HG02885 (cell line): ENCODE measurements around the gene RNF145.
"Not testable (repeated sequence)": the region's sequence is repeated elsewhere in the genome, so short reads cannot be mapped to it uniquely, and the experiment has no call there.

Experiments used
- ATAC-seq: cut with Tn5 transposase; IDR thresholded peaks from one replicate; pipeline ENCODE4 v1.9.1; 2021; ENCODE audit warnings: mild to moderate bottlenecking; ENCODE audit not compliant: unreplicated experiment, poor library complexity

Gene RNF145

GRCh38 chr5:159163027-159163700 lies 46.2 kb downstream of the RNF145 start:
- no peak for ATAC-seq

- no peak for ATAC-seq
These were observed 47.8 kb downstream of the RNF145 start for GRCh38 chr5:159161361-159162214.

GRCh38 chr5:159158553-159159091 lies 50.7 kb downstream of the RNF145 start:
- ATAC-seq, result not testable (repeated sequence)

- no peak for ATAC-seq
These were observed 51.8 kb downstream of the RNF145 start for GRCh38 chr5:159157552-159157951.

- ATAC-seq, result peak; percentile 74
These were observed 52.7 kb downstream of the RNF145 start for GRCh38 chr5:159156426-159157238.

GRCh38 chr5:159155960-159156359 lies 53.4 kb downstream of the RNF145 start:
- ATAC-seq, result no peak

- no peak for ATAC-seq
These were observed 56.5 kb downstream of the RNF145 start for GRCh38 chr5:159152876-159153275.

- no peak for ATAC-seq
These were observed 60.3 kb downstream of the RNF145 start for GRCh38 chr5:159149085-159149484.

DNA sequence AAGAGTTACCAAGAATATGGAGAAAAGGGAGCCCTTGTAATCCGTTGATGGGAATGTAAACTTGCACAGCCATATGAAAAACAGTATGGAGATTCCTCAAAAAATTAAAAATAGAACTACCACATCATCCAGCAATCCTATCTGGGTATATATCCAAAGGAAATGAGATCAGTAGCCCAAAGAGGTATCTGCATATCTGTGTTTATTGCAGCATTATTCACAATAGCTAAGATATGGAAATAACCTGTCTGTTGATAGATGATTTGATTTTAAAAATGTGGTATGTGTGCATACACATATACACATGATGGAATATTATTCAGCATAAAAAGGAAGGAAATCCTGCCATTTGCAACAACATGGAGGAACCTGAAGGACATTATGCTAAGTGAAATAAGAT lies 61.4 kb downstream of the RNF145 start:
- no peak for ATAC-seq

- ATAC-seq, result no peak
These were observed 62.5 kb downstream of the RNF145 start for GRCh38 chr5:159146839-159147238.

GRCh38 chr5:159145160-159145559 lies 64.2 kb downstream of the RNF145 start:
- ATAC-seq, result not testable (repeated sequence)

DNA sequence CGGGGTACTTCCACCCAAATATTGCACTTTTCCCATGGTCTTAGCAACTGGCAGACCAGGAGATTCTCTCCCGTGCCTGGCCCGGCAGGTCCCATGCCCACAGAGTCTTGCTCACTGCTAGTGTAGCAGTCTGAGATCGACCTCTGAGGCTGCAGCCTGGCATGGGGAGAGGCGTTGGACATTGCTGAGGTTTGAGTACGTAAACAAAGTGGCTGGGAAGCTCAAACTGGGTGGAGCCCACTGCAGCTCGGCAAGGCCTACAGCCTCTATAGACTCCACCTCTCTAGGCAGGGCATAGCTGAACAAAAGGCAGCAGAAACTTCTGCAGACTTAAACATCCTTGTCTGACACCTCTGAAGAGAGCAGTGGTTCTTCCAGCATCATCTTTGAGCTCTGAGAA lies 69.6 kb downstream of the RNF145 start:
- no peak for ATAC-seq

GRCh38 chr5:159135896-159136531 lies 73.3 kb downstream of the RNF145 start:
- no peak for ATAC-seq

GRCh38 chr5:159133041-159133741 lies 76.2 kb downstream of the RNF145 start:
- peak; percentile 53 for ATAC-seq

- ATAC-seq, result no peak
These were observed 76.8 kb downstream of the RNF145 start for GRCh38 chr5:159132429-159133040.

- no peak for ATAC-seq
These were observed 77.4 kb downstream of the RNF145 start for GRCh38 chr5:159131951-159132350.

- ATAC-seq, result no peak
These were observed 78.5 kb downstream of the RNF145 start for GRCh38 chr5:159130871-159131270.

- ATAC-seq, result no peak
These were observed 81.2 kb downstream of the RNF145 start for GRCh38 chr5:159128070-159128541.

GRCh38 chr5:159123700-159124099 lies 85.7 kb downstream of the RNF145 start:
- ATAC-seq, result peak; percentile 62
